Activated gamma-delta T cell treated with anti-CD3 and anti-CD28 coated beads, Interleukin-2, amount 50 U/mL, for 16 hours (primary cell): ENCODE data around the gene KAT2B.

Experiments used
- DNase-seq: peaks from one replicate; pipeline ENCODE4 v3.0.0-alpha.2; 2020; ENCODE audit warnings: low read depth

Gene KAT2B

DNA sequence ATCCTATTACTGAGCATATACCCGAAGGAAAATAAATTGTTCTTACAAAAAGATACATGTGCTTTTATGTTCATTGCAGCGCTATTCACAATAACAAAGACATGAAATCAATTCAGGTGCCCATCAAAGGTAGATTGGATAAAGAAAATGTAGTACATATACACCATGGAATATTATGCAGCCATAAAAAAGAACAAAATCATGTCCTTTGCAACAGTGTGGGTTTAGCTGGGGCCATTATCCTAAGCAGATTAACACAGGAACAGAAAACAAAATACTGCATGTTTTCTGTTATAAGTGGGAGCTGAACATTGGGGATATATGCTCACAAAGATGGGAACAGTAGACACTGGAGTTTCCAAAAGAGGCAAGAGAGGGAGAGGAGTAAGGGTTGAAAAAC is 103.3 kb downstream of the KAT2B start:
- no peak for DNase-seq

DNA sequence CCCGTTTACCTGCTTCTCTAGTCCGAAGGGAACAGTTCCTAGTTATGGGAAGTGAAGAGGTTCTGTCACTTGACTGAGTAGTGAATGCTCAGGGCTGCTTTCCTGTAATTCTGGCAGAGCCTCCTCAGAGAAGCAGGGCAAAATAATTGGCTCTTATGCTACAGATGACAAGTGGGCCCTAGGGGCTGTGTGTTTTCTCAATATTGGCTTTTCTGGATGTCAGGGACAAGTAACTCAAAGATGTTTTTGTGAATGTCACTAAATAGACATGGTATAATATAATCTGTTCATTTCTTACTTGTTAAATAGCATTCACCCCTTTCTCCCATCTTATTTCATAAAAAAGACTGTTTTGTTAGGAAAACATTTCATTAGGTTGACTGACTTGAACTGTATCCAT is 105.6 kb downstream of the KAT2B start:
- no peak for DNase-seq

DNA sequence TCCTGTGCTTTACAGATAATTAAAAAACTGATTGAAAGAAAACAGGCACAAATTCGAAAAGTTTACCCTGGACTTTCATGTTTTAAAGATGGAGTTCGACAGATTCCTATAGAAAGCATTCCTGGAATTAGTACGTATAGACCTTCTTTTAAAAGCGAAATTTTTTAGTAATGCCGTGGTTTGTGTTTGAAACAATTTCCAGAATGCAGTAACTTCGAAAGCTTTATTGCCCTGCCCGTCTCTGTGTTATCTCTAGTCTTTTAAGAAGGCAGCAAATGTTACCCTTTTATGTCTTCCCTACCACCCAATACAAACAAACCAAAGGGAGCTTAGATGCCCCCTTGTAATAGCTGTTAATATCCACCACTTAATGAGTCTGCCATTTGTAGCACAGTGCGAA is 106.1 kb downstream of the KAT2B start:
- DNase-seq, result no peak

DNA sequence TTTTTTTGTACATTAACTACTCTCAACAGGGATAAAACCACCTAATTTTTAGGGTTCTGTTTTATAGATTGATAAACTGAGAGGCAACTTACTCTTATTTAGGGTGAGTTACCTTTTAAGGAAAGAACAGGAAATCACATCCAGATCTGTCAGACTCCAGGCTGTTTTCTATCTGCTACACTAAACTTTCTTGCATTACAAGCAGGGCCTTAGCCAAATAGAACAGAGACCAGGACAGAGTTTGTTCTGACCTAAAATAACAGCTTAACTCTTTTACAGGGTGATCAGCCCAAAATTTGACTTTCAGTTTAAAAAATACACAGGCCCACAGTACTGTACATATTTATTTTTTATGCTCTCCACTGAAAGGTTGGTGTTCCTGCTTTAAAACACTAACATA is 107.1 kb downstream of the KAT2B start:
- DNase-seq, result no peak

DNA sequence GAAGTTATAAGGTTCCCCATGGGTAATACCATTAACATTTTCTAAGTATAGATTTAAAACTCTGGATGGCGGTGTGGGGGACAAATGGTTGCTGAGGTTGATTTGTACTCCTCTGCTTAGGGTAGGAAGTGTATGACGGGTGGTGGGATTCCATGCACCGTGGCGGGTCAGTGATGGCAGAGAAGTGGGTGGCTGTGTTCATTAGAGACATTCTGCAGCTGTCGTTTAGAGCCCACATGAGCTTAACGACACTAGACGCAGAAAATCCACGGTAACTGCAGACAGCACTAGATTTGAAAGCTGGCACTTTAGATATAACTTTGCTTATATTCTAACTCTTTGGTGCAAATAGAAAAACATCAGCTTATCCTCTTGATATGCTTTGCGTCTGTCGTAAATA is 108.2 kb downstream of the KAT2B start:
- DNase-seq, result no peak

DNA sequence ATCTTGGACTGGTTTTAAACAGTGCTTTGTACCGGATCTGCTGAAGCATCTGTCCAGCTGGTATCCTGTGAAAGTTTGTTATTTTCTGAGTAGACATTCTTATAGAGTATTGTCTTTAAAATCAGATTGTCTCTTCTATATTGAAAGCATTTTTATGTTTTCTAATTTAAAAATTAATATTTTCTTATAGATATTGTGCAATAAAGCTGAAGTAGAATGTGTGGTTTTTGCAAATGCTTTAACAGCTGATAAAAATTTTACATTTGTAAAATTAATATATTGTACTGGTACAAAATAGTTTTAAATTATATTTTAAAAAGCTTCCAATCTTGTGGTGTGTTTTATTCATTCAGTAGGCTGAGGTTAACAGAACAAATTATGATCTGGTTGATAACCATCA is 113.8 kb downstream of the KAT2B start:
- DNase-seq, result no peak

DNA sequence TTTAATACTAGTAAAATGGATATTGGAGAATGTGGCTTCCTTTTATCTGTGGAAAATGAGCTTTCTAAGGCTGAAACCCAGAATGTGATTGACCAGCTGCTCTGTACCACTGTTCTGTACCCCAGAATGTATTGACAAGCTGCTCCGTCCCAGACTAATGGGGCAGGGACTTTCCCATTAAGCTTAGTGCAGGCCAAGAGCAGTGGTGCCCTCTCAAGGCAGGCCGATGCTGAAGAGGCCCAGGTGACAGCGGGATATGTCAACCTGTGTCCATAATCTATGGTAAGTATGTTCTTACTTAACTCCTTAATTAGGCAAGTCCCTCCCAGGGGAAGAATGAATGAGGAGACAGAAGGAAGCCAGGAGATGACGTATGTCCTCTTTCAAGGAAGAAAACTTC is 114.7 kb downstream of the KAT2B start:
- no peak for DNase-seq

DNA sequence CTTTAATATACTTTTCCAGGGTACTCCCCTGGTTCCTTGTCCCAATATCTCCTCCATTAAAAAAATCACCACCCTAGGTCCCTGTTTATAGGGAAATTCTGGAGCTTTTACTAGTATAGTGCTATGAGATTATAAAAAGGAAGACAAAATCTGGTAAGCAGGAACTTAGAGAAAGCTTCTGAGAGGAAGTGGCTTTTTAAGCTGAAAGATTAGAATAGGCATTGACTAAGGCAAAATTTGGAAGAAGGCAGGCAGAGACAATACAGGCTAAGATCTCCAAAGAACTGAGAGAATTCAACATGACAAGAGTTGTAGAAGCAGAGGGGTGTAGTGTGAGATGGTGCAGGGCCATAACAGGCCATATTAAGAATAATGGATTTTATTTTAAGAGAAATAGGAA is 120.0 kb downstream of the KAT2B start:
- no peak for DNase-seq

DNA sequence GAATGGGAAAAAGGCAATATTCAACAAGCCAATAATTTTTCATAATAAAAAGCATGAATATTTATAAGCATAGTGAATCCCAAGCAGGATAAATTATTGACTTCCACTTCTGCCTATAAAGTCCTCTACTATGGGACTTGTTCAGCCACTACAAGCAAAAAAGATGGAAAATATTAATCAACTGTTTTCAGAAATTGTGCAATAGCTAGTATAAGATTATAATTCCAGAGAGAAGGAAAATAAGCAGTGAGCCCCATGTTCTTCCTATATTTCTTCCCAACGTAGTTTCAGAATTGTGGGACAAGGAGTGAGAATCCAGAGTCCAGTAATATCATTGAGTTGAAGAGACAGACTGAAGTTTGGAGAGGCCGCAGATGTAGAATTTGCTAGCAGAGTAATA is 121.5 kb downstream of the KAT2B start:
- no peak for DNase-seq

DNA sequence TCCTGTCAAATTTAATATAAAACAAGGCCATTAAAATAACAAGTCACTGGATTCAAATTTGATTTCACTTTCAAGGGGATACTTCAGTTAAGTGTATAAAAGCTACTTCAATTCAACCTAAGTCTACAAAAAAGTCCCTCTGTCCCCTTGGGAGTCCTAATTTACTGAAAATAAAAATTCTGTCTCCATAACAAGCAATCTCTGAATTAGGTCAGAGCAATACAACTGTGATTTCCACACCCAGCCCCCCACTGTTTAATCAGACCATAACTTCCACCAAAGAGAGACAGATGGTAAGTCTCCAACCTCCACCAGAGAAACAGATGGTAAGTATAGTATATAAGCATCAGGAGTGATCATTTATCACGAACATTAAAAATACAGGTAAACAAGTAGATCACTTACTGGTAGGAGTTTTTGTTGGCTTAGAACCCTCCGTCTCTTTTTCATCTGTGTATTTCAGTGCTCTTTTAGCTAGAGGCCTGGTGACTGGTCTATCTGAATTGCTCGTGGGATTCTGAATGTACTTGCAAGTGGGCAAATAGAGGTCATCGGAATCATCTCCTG is 133.7 kb downstream of the KAT2B start:
- no peak for DNase-seq

DNA sequence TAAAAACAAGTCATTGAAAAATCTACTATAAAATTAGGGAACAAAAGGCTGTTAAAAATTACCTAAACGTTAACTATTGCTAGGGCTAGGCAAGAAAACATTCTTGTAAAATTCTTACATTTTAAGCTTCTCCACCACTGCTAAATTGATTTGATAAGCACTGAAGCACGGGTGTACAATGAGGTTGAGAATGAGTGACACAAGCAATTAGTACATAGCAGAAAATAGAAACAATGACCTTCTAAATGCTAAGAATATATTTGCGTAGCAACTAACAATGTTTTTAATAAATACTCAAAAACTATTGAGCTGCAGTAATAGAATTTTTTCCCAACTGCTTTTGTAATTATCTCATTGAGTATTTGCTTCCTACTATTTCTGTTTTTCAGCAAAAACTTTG is 141.0 kb downstream of the KAT2B start:
- no peak for DNase-seq

DNA sequence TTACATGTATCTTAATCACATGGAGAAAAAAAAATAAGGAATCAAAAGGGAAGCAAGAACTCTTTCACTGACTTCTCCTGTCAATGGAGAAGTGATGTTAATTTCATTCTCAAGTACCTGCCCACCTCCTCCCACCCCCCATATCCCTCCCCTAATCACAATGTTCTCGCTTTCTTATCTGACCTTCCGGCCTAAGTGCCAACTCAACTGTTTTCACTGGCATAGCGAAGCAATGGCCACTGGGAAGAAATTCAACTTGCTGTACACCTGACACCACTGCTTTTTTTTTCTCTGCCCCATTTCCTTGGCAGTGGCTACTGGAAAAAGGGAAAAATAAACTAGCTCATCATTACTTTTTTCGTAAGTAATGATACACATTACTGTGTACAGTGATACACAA is 142.0 kb downstream of the KAT2B start:
- no peak for DNase-seq

DNA sequence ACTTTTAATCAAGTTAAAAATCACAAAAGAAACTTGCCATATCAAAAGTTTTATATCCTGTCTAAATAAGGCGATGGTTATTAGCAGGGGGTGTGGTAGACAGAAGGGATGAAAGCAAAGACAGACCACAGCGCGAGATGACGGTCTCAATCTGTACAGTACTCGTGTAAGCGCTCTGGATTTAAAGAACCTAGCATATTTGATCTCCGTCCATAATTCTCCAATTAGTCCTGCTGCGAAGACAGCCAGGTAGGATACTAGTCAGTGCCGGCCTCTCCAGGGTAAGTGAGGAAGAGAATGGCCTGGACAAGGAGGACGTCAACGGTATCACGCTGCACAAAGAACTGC is 145.1 kb downstream of the KAT2B start:
- no peak for DNase-seq

DNA sequence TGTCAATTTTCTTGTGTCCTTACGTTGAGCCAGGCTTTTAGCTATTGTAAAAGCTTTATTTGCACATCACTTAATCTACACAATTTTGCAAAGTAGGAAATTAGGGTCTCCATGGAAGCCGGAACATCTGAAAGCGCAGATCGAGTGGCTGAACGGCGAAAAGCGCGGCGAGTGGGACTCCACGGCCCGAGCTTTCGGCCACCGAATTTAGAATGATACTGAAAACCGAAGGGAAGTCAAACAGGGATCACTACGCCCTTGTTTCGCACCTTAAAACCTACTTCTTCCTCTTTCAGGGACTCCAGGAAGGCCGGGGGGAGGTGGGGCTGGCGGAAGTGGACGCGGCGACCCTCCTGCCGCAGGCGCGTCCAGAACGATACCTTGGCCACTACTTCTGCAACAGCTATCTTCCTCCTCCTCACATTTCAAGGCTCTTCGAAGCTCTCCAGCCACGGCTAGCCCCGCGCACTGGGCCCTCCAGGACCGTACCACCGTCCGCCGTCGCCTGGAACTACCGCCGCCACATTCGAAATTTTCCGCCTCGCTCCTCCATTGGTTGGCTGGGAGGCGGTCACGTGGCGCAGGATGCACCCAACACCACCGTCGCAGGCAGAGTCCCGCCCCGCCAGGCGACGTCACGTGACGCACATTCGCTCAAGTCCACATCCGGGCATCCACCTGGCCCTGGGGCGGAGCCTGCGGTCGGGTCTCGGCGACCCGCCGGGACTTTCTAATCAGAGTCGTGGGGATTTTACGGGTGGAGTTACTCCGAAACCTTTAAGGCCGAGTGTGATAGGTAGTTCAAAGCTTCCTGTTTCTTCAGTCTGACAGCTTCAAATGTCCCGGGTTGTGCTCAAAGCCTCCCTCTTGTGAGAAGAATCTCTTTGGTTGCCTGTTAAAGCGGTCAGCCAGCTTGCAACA is 145.7 kb downstream of the KAT2B start, which contains the start of gene SGO1:
SGO1 (minus strand) TSS at position 528 of the 921 bp plus-strand sequence. CDS start 2,179 bp downstream, outside the sequence.
- peak; percentile 100 for DNase-seq

DNA sequence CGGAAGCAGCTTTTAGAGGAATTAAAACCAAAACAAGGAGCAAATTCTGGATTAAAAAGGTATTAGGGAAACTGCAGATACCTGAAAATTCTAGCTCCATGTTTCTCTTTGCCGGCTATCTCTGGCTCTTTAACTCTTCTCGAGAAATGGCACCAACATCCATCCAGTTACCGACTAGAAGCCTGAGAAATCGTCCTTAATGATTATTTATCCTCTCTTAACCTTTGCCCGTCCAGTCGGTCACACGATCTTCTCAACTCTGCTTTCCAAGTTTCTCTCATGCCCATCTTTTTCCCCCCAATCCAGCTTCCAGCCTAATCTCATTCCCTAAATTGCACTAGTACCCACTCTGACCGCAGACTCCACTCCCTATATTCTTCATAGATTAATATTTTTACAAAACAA is 146.4 kb downstream of the KAT2B start:
- no peak for DNase-seq

DNA sequence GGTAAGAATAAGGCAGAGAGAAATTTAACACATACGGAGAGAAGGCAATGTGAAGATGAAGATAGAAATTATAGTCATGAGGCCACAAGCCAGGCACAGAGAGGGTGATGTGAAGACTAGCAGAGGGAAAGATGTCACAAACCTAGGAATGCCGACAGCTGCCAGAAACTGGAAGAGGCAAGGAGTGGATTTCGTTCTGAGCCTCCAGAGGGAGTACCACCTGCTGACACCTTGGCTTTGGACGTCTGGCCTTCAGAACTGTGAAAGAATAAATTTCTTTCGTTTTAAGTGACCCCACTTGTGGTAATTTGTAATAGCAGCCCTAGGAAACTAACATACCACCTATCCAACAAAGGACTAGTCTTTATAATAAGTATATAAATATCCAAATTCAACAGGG is 150.7 kb downstream of the KAT2B start:
- no peak for DNase-seq

DNA sequence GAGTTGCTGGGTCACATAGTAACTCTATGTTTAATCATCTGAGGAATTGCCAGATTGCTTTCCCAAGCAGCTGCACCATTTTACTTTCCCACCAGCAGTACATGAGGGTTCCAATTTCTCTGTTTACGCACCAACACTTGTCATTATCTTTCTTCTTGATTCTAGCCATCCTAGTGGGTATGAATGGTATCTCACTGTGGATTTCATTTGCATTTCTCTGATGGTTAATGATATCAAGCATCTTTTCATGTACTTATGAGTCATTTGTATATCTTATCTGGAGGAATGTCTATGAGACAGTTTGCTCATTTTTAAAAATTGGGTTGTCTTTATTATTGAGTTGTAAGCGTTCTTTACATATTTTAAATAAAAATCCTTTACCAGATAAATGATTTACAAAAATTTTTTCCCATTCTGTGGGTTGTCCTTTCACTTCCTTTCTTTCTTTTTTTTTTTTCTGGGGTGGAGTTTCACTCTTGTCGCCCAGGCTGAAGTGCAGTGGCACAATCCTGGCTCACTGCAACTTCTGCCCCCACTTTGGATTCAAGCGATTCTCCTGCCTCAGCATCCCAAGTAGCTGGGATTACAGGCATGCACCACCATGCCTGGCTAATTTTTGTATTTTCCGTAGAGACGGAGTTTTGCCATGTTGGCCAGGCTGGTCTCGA is 154.7 kb downstream of the KAT2B start:
- DNase-seq, result no peak

DNA sequence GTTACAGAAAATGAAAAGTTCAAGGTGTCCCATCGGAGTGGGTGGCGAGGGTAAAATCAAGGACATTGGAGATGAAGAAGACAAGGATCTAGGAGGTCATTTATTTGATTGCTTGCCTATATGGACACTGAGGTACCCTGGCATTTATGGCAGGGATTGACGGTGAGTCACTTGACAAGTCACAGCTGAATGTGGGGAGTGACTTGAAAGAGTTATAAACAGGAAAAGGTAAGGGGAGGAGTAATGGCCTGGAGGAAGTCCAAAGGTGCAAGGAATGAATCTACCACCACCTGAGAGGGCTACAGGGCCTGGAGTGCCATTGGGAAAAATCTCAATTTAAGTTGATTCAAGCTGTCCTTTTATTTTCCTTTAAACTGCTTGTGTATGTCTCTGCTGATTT is 157.5 kb downstream of the KAT2B start:
- DNase-seq, result no peak

DNA sequence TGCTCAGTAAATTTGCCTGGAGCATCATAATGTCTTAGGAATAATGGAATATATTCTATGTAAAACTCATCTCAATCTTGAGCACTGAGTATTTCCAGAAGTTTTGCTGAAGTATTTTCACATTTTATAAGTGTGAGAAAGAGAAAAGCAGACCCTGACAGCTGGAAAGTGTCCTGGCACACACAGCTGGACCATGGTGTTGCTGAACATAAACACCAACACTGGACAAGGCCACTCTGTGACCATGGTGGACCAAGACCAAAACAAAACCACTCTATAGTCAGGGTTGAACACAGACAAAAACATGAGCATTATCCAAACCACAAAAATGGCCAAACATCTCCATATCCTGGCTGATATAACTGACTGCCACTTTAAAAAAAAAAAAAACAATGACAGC is 160.9 kb downstream of the KAT2B start:
- DNase-seq, result no peak
